Endothelial cell of umbilical vein (primary cell): ENCODE measurements around the gene CPSF3.

Source experiments
- EZH2 ChIP-seq: IDR thresholded peaks from 2 replicates; pipeline ENCODE4 v1.6.1; 2012; ENCODE audit warnings: borderline replicate concordance, low read depth, mild to moderate bottlenecking, moderate library complexity, low read length, inconsistent platforms; ENCODE audit not compliant: severe bottlenecking
- POLR2A ChIP-seq: IDR thresholded peaks from 2 replicates; pipeline ENCODE4 v1.6.1; 2012; ENCODE audit warnings: low read depth, mild to moderate bottlenecking, control low read depth, low read length
- POLR2AphosphoS5 ChIP-seq: IDR thresholded peaks from 2 replicates; pipeline ENCODE4 v1.6.1; 2012; ENCODE audit warnings: low read depth, mild to moderate bottlenecking, control low read depth, low read length, moderate library complexity; ENCODE audit not compliant: insufficient read depth
- TF ChIP-seq, protein P1 (sequence below), 2 donors: IDR thresholded peaks; 1 replicate in 1 of 2; 2 replicates in 1 of 2; pipeline ENCODE4 v1.5.1; 2011; ENCODE audit warnings: low read length in 2 of 2, mild to moderate bottlenecking in 2 of 2, moderate library complexity in 2 of 2, control low read depth in 1 of 2, inconsistent platforms in 1 of 2, low read depth in 1 of 2; ENCODE audit not compliant: insufficient read depth in 1 of 2; ENCODE audit errors: extremely low read depth in 1 of 2

DNA sequence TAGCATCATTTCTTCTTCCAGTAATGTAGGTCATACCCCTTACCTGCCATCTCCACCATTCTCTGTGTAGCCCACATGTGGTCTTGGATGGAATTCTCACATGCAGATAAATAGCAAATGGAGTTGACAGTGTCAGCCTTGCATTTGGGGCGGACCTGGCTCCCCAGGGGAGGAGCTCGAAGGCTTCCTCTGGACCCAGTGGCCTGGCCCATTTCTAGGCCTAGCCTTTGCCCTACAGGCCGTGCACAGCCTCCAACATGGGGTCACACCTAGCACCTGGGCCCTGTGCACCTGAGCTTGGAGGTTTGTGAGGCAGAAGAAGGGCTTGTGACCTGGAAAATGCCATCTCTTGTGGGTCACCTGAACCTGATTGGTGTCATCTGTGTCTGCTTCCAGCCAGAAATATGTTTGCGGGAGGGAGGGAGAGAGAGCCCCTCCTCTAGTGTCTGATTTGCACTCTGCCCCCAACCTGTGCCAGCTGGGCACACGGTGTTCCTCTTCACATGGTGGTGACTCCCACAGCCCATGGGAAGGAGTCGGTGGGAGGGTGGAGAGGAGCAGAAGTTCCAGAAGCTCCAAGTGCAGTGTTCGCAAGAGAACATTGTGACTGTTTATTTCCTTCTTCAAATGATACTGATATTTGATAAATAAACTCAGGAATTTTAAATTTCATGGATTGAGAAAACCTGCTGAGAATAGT lies 33.2 kb upstream of the CPSF3 start:
- TF ChIP-seq, protein P1, sequence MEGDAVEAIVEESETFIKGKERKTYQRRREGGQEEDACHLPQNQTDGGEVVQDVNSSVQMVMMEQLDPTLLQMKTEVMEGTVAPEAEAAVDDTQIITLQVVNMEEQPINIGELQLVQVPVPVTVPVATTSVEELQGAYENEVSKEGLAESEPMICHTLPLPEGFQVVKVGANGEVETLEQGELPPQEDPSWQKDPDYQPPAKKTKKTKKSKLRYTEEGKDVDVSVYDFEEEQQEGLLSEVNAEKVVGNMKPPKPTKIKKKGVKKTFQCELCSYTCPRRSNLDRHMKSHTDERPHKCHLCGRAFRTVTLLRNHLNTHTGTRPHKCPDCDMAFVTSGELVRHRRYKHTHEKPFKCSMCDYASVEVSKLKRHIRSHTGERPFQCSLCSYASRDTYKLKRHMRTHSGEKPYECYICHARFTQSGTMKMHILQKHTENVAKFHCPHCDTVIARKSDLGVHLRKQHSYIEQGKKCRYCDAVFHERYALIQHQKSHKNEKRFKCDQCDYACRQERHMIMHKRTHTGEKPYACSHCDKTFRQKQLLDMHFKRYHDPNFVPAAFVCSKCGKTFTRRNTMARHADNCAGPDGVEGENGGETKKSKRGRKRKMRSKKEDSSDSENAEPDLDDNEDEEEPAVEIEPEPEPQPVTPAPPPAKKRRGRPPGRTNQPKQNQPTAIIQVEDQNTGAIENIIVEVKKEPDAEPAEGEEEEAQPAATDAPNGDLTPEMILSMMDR (IDR thresholded peaks at IDR 0.05; ENCODE audit: extremely low read depth in 1 of 2, insufficient read depth in 1 of 2, low read depth in 1 of 2, low read length in 2 of 2), result no peak
- TF ChIP-seq POLR2AphosphoS5 (no peak), POLR2A (no peak), EZH2 (no peak)
